Common myeloid progenitor, CD34-positive (primary cell): ENCODE measurements around the gene PITPNM3.

Experiments
- CTCF ChIA-PET: fragments of 350-600 bp; sonication (Branson Sonifier 250); formaldehyde crosslinking; loops from one replicate; lab custom pipeline; 2021; ENCODE audit warnings: antibody characterized with exemption; lab: Charles Lee
- POLR2A ChIA-PET: fragments of 350-600 bp; sonication (Branson Sonifier 250); formaldehyde crosslinking; loops from one replicate; lab custom pipeline; 2021; ENCODE audit warnings: antibody characterized with exemption; lab: Charles Lee
- DNase-seq, 3 donors: peaks; one replicate each; pipeline versions ENCODE4 v3.0.0 to v3.0.0-alpha.2; 2013
- H3K27ac ChIP-seq, 2 experiments: 1 replicate in 1 of 2; 2 replicates in 1 of 2; pipeline ENCODE4 v1.7.0; 2013; ENCODE audit warnings: inconsistent platforms in 2 of 2, low read length in 2 of 2, mild to moderate bottlenecking in 2 of 2, low read depth in 1 of 2, moderate library complexity in 1 of 2; ENCODE audit not compliant: severe bottlenecking in 2 of 2, insufficient read depth in 1 of 2, poor library complexity in 1 of 2
- H3K27me3 ChIP-seq, 5 experiments: replicated peaks in 2 of 5; 1 replicate in 3 of 5; 2 replicates in 2 of 5; pipeline versions ENCODE4 v1.6.1 to v1.7.0; 2013; ENCODE audit warnings: low read length in 4 of 5, mild to moderate bottlenecking in 2 of 5, moderate library complexity in 2 of 5, inconsistent platforms in 1 of 5; ENCODE audit not compliant: insufficient read depth in 5 of 5, control insufficient read depth in 4 of 5
- H3K36me3 ChIP-seq, 4 experiments: 1 replicate in 2 of 4; 2 replicates in 2 of 4; pipeline versions ENCODE4 v1.6.1 to v1.7.0; 2013; ENCODE audit warnings: low read length in 3 of 4, control low read depth in 1 of 4, mild to moderate bottlenecking in 1 of 4; ENCODE audit not compliant: control insufficient read depth in 4 of 4, insufficient read depth in 4 of 4
- H3K4me1 ChIP-seq, 4 experiments: 1 replicate in 3 of 4; 2 replicates in 1 of 4; pipeline versions ENCODE4 v1.6.1 to v1.7.1; 2013; ENCODE audit warnings: low read length in 3 of 4, mild to moderate bottlenecking in 3 of 4, control low read depth in 1 of 4, inconsistent platforms in 1 of 4, moderate library complexity in 1 of 4; ENCODE audit not compliant: control insufficient read depth in 4 of 4, insufficient read depth in 4 of 4; ENCODE audit errors: control extremely low read depth in 1 of 4
- H3K4me3 ChIP-seq, 7 experiments: 1 replicate in 4 of 7; 2 replicates in 3 of 7; pipeline versions ENCODE4 v1.5.1 to v1.7.0; 2013; ENCODE audit warnings: mild to moderate bottlenecking in 7 of 7, low read length in 6 of 7, moderate library complexity in 6 of 7, inconsistent platforms in 2 of 7, low read depth in 2 of 7, control low read depth in 1 of 7; ENCODE audit not compliant: insufficient read depth in 4 of 7, control insufficient read depth in 1 of 7; ENCODE audit errors: extremely low read depth in 1 of 7
- H3K9me3 ChIP-seq, 5 experiments: 1 replicate in 4 of 5; 2 replicates in 1 of 5; pipeline versions ENCODE4 v1.6.1 to v1.7.1; 2013; ENCODE audit warnings: low read length in 4 of 5, mild to moderate bottlenecking in 2 of 5, inconsistent platforms in 1 of 5, low read depth in 1 of 5, moderate library complexity in 1 of 5; ENCODE audit not compliant: control insufficient read depth in 4 of 5, insufficient read depth in 2 of 5; ENCODE audit errors: control extremely low read depth in 1 of 5
- WGBS: methylation state at CpG from one replicate; pipeline ENCODE4 v1.1.5; 2013; ENCODE audit not compliant: insufficient coverage; 5-methylcytosine and 5-hydroxymethylcytosine counted together

The PITPNM3 gene

DNA sequence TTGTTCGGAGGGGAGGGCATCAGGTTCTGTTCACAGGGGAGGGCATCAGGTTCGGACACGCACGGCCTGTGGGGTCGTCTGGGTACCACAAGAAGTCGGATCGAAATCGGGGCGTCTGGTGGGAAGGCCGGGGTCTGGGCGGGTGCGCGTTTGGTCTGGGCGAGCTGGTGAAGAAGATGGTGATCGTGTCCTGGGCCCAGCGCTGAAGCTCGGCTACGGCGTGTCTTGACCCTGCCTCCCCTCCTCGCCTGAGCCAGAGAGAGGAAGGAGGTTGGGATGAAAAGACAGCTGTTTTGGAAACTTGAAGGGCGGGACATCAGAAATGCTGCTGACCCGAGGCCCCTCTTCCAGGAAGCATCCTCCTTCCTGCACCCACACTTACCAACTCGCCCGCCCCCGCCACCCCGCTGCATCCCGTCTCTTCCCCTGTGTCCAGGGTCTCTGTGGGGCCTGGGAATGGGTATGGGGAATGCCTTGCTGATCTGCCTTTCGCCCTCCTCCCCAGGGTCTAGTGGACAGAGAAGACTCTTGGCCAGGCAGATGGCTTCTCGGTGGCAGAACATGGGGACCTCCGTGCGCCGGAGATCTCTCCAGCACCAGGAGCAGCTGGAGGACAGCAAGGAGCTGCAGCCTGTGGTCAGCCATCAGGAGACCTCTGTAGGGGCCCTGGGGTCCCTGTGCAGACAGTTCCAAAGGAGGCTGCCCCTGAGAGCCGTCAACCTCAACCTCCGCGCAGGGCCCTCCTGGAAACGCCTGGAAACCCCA is 111.6 kb downstream of the PITPNM3 start:
- H3K9me3 ChIP-seq: no peaks in the 10 kb centered on the region

DNA sequence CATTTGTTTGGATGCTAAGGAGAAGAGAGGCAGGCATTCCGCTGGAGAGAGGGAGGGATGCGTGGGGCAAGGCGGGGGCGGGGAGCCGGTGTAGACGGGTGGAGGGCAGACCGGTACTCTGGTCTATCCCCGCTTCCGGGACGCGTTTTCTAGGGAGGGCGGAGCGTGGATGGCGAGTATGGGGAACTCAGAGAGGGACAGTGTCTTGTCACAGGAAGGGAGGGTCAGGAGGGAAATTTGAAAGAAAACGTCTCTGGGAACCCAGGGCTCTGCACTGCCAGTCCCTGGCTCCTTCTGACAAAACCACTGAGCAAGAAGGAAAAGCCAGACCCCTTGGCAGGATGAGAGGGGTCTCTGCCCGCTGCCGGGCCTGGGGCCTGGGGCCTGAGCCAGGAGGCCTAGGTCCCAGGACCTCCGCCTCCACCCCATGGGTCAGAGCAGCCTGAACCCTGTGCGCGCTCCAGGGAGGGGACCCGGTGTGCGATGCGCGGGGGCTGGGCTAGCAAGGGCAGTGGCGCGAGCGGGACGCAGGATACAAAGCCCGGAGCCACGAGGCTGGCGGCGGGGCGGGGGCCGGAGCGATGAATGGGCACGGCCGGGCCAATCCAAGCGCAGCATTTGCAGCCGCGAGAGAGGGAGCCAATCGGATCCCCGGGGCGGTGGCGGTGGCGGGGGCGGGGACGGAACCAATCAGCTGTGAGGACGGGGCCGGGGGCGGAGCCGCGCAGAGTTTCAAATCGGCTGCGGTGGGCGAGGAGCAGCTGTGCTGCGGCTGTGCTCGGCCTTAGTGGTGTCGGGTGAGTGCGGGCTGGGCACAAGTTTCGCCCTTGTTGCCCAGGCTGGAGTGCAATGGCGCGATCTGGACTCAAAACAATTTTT is 112.4 kb downstream of the PITPNM3 start, which contains the start of gene PIMREG:
TSS of gene PIMREG (plus strand) at position 764 of the 879 bp plus-strand sequence. CDS start 656 bp downstream, outside the sequence.
- peaks cover 0 to 7% (median 0%) of the 10 kb centered on the region in 5 experiments for H3K27me3 ChIP-seq
- peak; percentile 89 to 96 (median 93) for DNase-seq
- ChIA-PET POLR2A (no interaction called here), CTCF (interaction anchor here (1.1 kb wide), 1 partner anchor 13 kb away, joined by 4 read pairs; no protein-coding TSS in a partner anchor)
- H3K9me3 ChIP-seq: no peaks in the 10 kb centered on the region
- H3K4me3 ChIP-seq: peak within 1 kb of the TSS; percentile 48 to 80 (median 65)
- peaks cover 0 to 19% (median 12%) of the 10 kb centered on the region in 4 experiments for H3K4me1 ChIP-seq
- peak within 1 kb of the TSS in 1 of 2 experiments; percentile 50 for H3K27ac ChIP-seq
- H3K36me3 ChIP-seq: peaks cover 0 to 10% (median 1%) of the 10 kb centered on the region in 4 experiments
- under 1% methylated on average over 50 of the region's 62 CpGs for WGBS

More for the DNA sequence above, 111.6 kb downstream of the PITPNM3 start:
- no peak overlapping the region for H3K27ac ChIP-seq
- H3K27me3 ChIP-seq: peaks cover 0 to 4% (median 0%) of the 10 kb centered on the region in 5 experiments
- peaks cover 0 to 10% (median 1%) of the 10 kb centered on the region in 4 experiments for H3K36me3 ChIP-seq
- 36% methylated on average over 25 of the region's 36 CpGs for WGBS
- POLR2A ChIA-PET: no interaction called here
- CTCF ChIA-PET: interaction anchor here (1.3 kb wide), 1 partner anchor 9 kb away, joined by 8 read pairs; no protein-coding TSS in a partner anchor
- peak overlapping the region; percentile 11 to 80 (median 58) for H3K4me3 ChIP-seq
- no peak for DNase-seq
- peaks cover 0 to 22% (median 12%) of the 10 kb centered on the region in 4 experiments for H3K4me1 ChIP-seq

DNA sequence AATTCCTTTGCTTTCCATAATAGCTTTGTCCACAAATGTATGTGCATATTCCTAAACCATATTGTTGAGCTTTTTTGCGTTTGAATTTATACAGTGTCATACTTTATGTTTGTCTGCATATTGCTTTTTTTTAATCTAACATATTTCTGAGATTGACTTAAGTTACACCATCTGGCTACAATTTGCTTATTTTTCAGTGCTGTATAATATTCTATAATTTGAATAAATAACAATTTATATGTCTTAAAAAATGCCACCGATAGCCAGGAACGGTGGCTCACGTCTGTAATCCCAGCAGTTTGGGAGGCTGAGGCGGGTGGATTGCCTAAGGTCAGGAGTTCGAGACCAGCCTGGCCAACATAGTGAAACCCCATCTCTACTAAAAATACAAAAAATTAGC is 113.6 kb downstream of the PITPNM3 start:
- POLR2A ChIA-PET: no interaction called here
- no CpG with 5 or more reads among the region's 6 CpGs for WGBS

DNA sequence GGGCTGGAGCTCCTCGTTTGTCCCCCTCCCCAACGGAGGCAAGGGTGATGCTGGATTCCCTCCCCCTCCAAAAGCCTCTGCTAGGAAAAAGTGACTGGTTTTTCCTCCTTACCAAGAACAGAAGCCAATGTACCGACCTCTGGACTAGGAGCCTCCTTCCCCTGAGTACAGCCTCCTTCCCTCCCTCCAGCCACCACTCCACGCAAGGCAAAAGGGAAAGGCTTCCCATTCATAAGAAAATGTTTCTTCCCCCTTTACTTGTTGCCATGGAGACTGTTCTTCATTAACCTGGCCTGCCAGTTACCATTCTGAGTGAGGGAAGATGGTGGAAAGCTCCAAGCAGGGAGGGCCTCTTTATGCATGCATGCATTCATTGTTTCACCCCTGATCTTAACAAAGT is 116.4 kb downstream of the PITPNM3 start:
- H3K27ac ChIP-seq: no peak overlapping the region
- no peak for DNase-seq
- H3K36me3 ChIP-seq: no peaks in the 10 kb centered on the region
- WGBS: 91% methylated on average over 4 of the region's 4 CpGs
- H3K4me1 ChIP-seq: peaks cover 0 to 16% (median 11%) of the 10 kb centered on the region in 4 experiments
- no peaks in the 10 kb centered on the region for H3K9me3 ChIP-seq
- peaks cover 0 to 15% (median 8%) of the 10 kb centered on the region in 5 experiments for H3K27me3 ChIP-seq
- ChIA-PET CTCF (interaction anchor here (1.2 to 3.0 kb wide), 5 partner anchors 8 to 854 kb away, joined by 3 to 13 read pairs (median 7); no protein-coding TSS in a partner anchor), POLR2A (no interaction called here)
- no peak overlapping the region for H3K4me3 ChIP-seq

More for the DNA sequence above, 113.6 kb downstream of the PITPNM3 start:
- DNase-seq: no peak
- Histone ChIP-seq H3K27me3 (peaks cover 0 to 7% (median 0%) of the 10 kb centered on the region in 5 experiments), H3K27ac (no peak overlapping the region), H3K9me3 (no peaks in the 10 kb centered on the region), H3K4me3 (no peak overlapping the region), H3K36me3 (peaks cover 0 to 8% (median 1%) of the 10 kb centered on the region in 4 experiments), H3K4me1 (peaks cover 0 to 19% (median 12%) of the 10 kb centered on the region in 4 experiments)
- CTCF ChIA-PET: interaction anchor here (0.8 to 3.0 kb wide), 3 partner anchors 11 to 850 kb away, joined by 3 to 13 read pairs (median 6); no protein-coding TSS in a partner anchor

DNA sequence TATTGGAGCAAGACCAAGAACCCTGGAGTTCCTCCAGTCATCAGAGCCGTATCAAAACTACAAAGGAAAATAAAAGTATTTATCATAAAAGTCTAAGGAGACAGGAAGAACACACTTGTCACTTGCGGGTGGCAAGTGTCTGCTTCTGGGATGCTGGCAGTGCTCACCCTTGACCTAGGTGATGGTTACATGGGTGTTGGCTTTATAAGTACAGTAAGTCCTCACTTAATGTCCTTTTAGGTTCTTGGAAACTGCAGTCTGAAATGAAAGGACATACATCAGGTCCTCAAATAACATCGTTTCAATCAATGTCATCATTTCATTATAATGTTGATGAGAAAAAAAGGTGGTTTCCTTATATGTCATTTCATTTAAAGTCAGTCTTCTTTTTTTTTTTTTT is 118.4 kb downstream of the PITPNM3 start:
- 40% methylated on average over 1 of the region's 3 CpGs for whole genome bisulfite sequencing
- Histone ChIP-seq H3K27me3 (peaks cover 0 to 15% (median 7%) of the 10 kb centered on the region in 5 experiments), H3K4me1 (no peaks in the 10 kb centered on the region), H3K9me3 (no peaks in the 10 kb centered on the region), H3K36me3 (no peaks in the 10 kb centered on the region), H3K27ac (no peak overlapping the region), H3K4me3 (no peak overlapping the region)
- POLR2A ChIA-PET: no interaction called here
- CTCF ChIA-PET: no interaction called here
- DNase-seq: no peak

DNA sequence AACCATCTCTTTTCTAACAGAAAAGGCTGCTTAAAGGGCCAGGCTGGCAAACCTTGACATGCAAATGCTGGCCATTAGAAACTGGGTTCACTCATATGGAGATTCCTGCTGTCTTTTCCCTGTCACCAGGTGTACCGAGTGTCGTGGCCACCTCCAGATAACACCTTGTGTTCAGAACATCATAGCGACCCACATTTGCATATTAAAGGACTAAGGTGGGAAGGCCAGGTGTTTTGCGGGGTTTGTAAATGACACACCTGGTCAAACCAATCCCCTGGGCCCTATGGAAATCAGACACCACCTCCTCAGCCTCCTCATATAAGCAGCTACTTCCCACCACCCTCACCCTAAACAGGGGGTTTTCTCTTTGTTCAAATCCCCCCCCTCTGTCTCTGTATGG is 118.9 kb downstream of the PITPNM3 start:
- H3K27me3 ChIP-seq: peaks cover 0 to 15% (median 7%) of the 10 kb centered on the region in 5 experiments
- H3K36me3 ChIP-seq: no peaks in the 10 kb centered on the region
- H3K9me3 ChIP-seq: no peaks in the 10 kb centered on the region
- DNase-seq: no peak
- ChIA-PET CTCF (interaction anchor here (1.8 kb wide), 1 partner anchor 845 kb away, joined by 7 read pairs; no protein-coding TSS in a partner anchor), POLR2A (no interaction called here)
- no peak overlapping the region for H3K4me3 ChIP-seq
- H3K27ac ChIP-seq: no peak overlapping the region
- H3K4me1 ChIP-seq: no peaks in the 10 kb centered on the region
- 83% methylated on average over 2 of the region's 4 CpGs for WGBS
